ENCODE measurements around the gene EMP1. TPM values are rescaled to one million over a fixed set of nuclear protein-coding genes. Genes with fewer than 3 reads are reported as not detected.

The EMP1 gene, protein sequence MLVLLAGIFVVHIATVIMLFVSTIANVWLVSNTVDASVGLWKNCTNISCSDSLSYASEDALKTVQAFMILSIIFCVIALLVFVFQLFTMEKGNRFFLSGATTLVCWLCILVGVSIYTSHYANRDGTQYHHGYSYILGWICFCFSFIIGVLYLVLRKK
- total RNA-seq (ENCODE audit: unreplicated experiment) = 273 TPM
- long read RNA-seq, full-length matches to known transcripts = 1 of 6 reads
- long read RNA-seq, partial matches to known transcripts = 0 of 6 reads
- long read RNA-seq, other reads (novel, unspliced or antisense) = 5 of 6 reads

DNA sequence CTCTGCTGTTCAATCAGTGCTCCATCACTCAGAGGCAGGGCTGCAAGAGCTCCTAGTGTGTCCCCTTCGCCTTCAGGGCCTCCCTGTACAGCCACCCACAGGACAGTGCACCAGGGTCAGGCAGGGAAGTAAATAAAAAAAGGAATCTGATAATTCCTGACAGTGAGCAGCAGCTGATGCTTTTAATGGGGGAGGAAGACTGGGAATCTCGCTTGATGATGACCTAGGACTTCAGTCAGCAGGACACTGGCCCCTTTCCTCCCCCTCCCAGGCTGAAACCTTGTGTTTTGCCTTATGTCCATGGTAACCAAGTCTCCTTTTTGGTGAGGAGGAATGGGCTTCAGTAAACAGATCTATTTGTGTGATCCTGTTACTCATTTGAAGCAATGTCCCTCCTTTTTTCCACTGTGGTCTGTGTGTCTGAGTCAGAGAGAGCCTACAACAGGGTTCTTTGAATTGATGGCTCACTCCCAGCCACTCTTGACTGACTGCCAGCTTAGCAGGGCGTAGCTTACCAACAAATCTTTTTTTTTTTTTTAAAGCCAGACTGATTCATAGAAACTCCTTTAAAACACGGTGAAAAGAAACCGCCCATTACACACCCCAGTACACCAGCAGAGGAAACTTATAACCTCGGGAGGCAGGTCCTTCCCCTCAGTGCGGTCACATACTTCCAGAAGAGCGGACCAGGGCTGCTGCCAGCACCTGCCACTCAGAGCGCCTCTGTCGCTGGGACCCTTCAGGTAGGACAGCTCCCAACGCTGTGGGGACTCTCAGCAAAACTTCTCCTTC is at the start of gene EMP1:
Gene EMP1 (plus strand): TSS at position 597 of the 792 bp plus-strand sequence. CDS start 14,785 bp downstream, outside the sequence.
- peak within 1 kb of the TSS; percentile 78 for H3K4me3 Mint-ChIP-seq (ENCODE audit: unreplicated experiment)
- TF ChIP-seq, protein P1, sequence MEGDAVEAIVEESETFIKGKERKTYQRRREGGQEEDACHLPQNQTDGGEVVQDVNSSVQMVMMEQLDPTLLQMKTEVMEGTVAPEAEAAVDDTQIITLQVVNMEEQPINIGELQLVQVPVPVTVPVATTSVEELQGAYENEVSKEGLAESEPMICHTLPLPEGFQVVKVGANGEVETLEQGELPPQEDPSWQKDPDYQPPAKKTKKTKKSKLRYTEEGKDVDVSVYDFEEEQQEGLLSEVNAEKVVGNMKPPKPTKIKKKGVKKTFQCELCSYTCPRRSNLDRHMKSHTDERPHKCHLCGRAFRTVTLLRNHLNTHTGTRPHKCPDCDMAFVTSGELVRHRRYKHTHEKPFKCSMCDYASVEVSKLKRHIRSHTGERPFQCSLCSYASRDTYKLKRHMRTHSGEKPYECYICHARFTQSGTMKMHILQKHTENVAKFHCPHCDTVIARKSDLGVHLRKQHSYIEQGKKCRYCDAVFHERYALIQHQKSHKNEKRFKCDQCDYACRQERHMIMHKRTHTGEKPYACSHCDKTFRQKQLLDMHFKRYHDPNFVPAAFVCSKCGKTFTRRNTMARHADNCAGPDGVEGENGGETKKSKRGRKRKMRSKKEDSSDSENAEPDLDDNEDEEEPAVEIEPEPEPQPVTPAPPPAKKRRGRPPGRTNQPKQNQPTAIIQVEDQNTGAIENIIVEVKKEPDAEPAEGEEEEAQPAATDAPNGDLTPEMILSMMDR (IDR thresholded peaks at IDR 0.05; ENCODE audit: unreplicated experiment) = no peak
- H3K36me3 Mint-ChIP-seq (ENCODE audit: low read depth, unreplicated experiment) = peaks cover under 1% of the 10 kb centered on the region
- H3K9me3 Mint-ChIP-seq (ENCODE audit: unreplicated experiment) = no peaks in the 10 kb centered on the region
- H3K27me3 Mint-ChIP-seq (ENCODE audit: unreplicated experiment) = peaks cover 10% of the 10 kb centered on the region
- peaks cover 77% of the 10 kb centered on the region for H3K4me1 Mint-ChIP-seq (ENCODE audit: unreplicated experiment)
- peak within 1 kb of the TSS; percentile 89 for H3K27ac Mint-ChIP-seq (ENCODE audit: unreplicated experiment)
- no peak for DNase-seq (ENCODE audit: low spot score)

DNA sequence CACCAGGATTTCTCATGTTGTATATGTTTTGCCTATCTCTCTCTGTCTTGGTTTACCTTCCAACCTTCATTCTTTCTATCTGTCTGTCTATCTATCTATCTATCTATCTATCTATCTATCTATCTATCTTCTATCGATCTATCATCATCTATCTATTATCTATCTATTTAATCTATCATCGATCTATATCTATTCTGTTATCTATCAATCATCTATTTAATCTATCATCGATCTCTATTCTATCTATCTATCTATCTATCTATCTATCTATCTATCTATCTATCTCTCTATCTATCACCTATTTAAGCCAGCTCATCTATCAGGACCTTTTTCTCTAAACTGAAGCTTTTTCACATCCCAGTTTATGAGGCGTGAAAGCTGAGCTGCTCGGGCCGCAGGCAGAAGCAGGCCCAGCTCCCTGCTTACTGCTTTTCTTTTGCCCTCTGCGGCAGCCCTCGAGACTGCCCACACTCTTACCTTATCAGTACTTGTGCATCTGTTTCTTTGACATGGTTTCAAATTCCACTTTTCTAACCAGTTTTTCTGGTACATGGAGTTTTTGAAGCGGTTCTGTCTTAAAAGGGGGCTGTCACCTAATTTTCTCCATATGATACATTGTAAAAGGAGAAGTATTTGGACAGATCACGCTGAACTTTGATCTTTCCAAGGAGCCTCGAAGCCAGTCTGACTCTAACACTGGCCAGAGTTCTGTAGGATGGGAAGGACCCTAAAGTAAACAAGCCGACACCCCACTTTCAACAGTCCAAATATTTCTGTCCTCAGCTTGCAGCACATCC is 48.6 kb upstream of the EMP1 start:
- no peak for DNase-seq (ENCODE audit: low spot score)
- no peaks in the 10 kb centered on the region for H3K36me3 Mint-ChIP-seq (ENCODE audit: low read depth, unreplicated experiment)
- peaks cover 5% of the 10 kb centered on the region for H3K27me3 Mint-ChIP-seq (ENCODE audit: unreplicated experiment)
- TF ChIP-seq, protein P1 (IDR thresholded peaks at IDR 0.05; ENCODE audit: unreplicated experiment) = no peak
- no peak overlapping the region for H3K4me3 Mint-ChIP-seq (ENCODE audit: unreplicated experiment)
- no peaks in the 10 kb centered on the region for H3K9me3 Mint-ChIP-seq (ENCODE audit: unreplicated experiment)
- H3K4me1 Mint-ChIP-seq (ENCODE audit: unreplicated experiment) = peaks cover 35% of the 10 kb centered on the region
- no peak overlapping the region for H3K27ac Mint-ChIP-seq (ENCODE audit: unreplicated experiment)

DNA sequence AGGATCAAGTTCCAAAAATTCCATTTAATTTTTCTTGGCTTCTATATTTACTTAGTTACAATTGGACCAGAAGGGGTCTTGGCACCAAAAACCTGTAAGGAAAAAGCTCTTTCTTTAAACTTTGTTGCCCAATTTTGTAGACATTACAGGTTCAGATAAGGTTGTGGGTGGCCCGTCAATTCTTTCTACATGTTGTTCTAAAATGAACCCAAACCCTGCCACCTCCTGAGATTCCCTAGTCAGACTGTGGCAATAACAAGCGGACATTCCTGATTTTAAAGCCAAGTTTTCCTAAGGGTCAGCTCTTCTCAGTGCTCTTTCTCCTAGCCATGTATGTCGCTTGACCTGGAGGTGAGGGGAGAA is 48.1 kb upstream of the EMP1 start:
- DNase-seq (ENCODE audit: low spot score) = no peak
- peaks cover 5% of the 10 kb centered on the region for H3K27me3 Mint-ChIP-seq (ENCODE audit: unreplicated experiment)
- no peaks in the 10 kb centered on the region for H3K36me3 Mint-ChIP-seq (ENCODE audit: low read depth, unreplicated experiment)
- H3K27ac Mint-ChIP-seq (ENCODE audit: unreplicated experiment) = no peak overlapping the region
- TF ChIP-seq, protein P1 (IDR thresholded peaks at IDR 0.05; ENCODE audit: unreplicated experiment) = no peak
- no peak overlapping the region for H3K4me3 Mint-ChIP-seq (ENCODE audit: unreplicated experiment)
- H3K9me3 Mint-ChIP-seq (ENCODE audit: unreplicated experiment) = no peaks in the 10 kb centered on the region
- peaks cover 36% of the 10 kb centered on the region for H3K4me1 Mint-ChIP-seq (ENCODE audit: unreplicated experiment)

DNA sequence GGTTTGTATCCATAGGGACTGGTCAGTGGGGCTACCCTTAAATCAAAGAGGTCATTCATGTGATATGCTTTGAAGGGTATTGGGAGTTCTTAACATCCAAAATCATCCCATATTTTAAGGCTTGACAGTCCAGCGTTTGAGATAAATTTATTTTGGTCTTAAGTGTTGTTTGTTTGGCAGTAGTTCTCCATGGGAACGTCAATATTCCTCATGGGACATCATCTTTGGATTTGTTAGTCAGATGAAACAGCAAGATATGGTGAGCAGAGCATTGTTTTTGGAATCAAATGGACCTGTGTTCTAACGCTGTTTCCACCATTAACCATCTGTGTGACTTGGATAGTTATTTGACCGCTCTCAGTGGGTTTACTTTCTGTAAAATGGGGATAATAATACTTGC is 47.1 kb upstream of the EMP1 start:
- Mint-ChIP-seq H3K36me3 (ENCODE audit: low read depth, unreplicated experiment) (no peaks in the 10 kb centered on the region), H3K4me3 (ENCODE audit: unreplicated experiment) (no peak overlapping the region), H3K27me3 (ENCODE audit: unreplicated experiment) (peaks cover 5% of the 10 kb centered on the region), H3K27ac (ENCODE audit: unreplicated experiment) (no peak overlapping the region), H3K9me3 (ENCODE audit: unreplicated experiment) (no peaks in the 10 kb centered on the region), H3K4me1 (ENCODE audit: unreplicated experiment) (peaks cover 29% of the 10 kb centered on the region)
- no peak for DNase-seq (ENCODE audit: low spot score)
- TF ChIP-seq, protein P1 (IDR thresholded peaks at IDR 0.05; ENCODE audit: unreplicated experiment) = no peak
